Natural killer cell (primary cell): ENCODE measurements around the gene C6orf132. TPM values are rescaled to one million over a fixed set of nuclear protein-coding genes. Genes with fewer than 3 reads are reported as not detected.
A peak's percentile ranks its signal among the peaks of the same experiment; 100 is the strongest.

Source experiments
- ATAC-seq, 3 donors: fragments of 150-1000 bp in 2 of 3; fragments of 200-7000 bp in 1 of 3; cut with Tn5 transposase; 1 replicate in 1 of 3; 2 replicates in 2 of 3; pipeline ENCODE4 v1.10.0; 2021; ENCODE audit warnings: mild to moderate bottlenecking in 2 of 3, moderate library complexity in 2 of 3
- DNase-seq, 2 donors: peaks; one replicate each; pipeline versions ENCODE4 v3.0.0 to v3.0.0-alpha.2; 2013 to 2021; ENCODE audit warnings: mixed read lengths in 1 of 2
- H3K27ac ChIP-seq: one replicate; pipeline ENCODE4 v1.5.1; 2013; ENCODE audit warnings: mild to moderate bottlenecking, low read length
- H3K27me3 ChIP-seq: one replicate; pipeline ENCODE4 v1.6.1; 2013; ENCODE audit warnings: low read length; ENCODE audit not compliant: control insufficient read depth, insufficient read depth
- H3K36me3 ChIP-seq: one replicate; pipeline ENCODE4 v1.6.1; 2013; ENCODE audit warnings: low read length; ENCODE audit not compliant: control insufficient read depth, insufficient read depth
- H3K4me1 ChIP-seq: one replicate; pipeline ENCODE4 v1.6.1; 2013; ENCODE audit warnings: low read length; ENCODE audit not compliant: control insufficient read depth, insufficient read depth
- H3K4me3 ChIP-seq: one replicate; pipeline ENCODE4 v1.5.1; 2013; ENCODE audit warnings: low read length
- H3K9me3 ChIP-seq: one replicate; pipeline ENCODE4 v1.6.1; 2013; ENCODE audit warnings: low read length; ENCODE audit not compliant: control insufficient read depth, insufficient read depth
- H3K27ac Mint-ChIP-seq, 2 donors: one replicate each; pipeline ENCODE4 v1.8.0; 2022; ENCODE audit warnings: mild to moderate bottlenecking in 2 of 2, mixed read lengths in 2 of 2, moderate library complexity in 1 of 2
- H3K27me3 Mint-ChIP-seq, 2 donors: one replicate each; pipeline ENCODE4 v1.8.0; 2022; ENCODE audit warnings: low read depth in 2 of 2, mixed read lengths in 2 of 2
- H3K36me3 Mint-ChIP-seq: one replicate; pipeline ENCODE4 v1.8.0; 2022; ENCODE audit warnings: mixed read lengths
- H3K4me1 Mint-ChIP-seq, 2 donors: one replicate each; pipeline ENCODE4 v1.8.0; 2022; ENCODE audit warnings: mixed read lengths in 2 of 2
- H3K4me3 Mint-ChIP-seq: one replicate; pipeline ENCODE4 v1.8.0; 2022; ENCODE audit warnings: mild to moderate bottlenecking, moderate library complexity, mixed read lengths
- H3K9me3 Mint-ChIP-seq, 2 donors: one replicate each; pipeline ENCODE4 v1.8.0; 2022; ENCODE audit warnings: mixed read lengths in 2 of 2
- CTCF ChIP-seq: fragments of 200-600 bp; IDR thresholded peaks from one replicate; pipeline ENCODE4 v1.8.0; 2022; ENCODE audit warnings: antibody characterized with exemption
- WGBS: methylation state at CpG from one replicate; pipeline ENCODE4 v1.1.7; 2013; ENCODE audit warnings: missing lambda C conversion rate; ENCODE audit not compliant: insufficient coverage; 5-methylcytosine and 5-hydroxymethylcytosine counted together
- intact Hi-C: fragments of 100-400 bp; cut with micrococcal nuclease; formaldehyde crosslinking; loops from one replicate; pipeline ENCODE4 v1.14.2; 2022
- total RNA-seq, 4 donors: library from RNA; stranded (reverse); fragments of 120-200 nt in 1 of 4; gene quantifications; one replicate each; pipeline versions ENCODE4 v1.2.3 to v1.2.4, GENCODE V29; 2013 to 2022

C6orf132 gene
- total RNA-seq, 3 donors from 2014 or later (not counting 1 experiment from before 2014, with no cell fraction given), result 0.05 to 0.15 (median 0.14) TPM

- ATAC-seq, result no peak
- H3K9me3 Mint-ChIP-seq, result no peaks in the 10 kb centered on the region
- no peak overlapping the region for H3K27ac Mint-ChIP-seq
- WGBS, result 90% methylated on average over 4 of the region's 6 CpGs
- H3K36me3 Mint-ChIP-seq, result no peaks in the 10 kb centered on the region
- no peak for TF ChIP-seq CTCF
- no peaks in the 10 kb centered on the region for H3K4me1 ChIP-seq
- intact Hi-C loops, result loop anchor here (5.0 to 10.0 kb wide), 2 partner anchors 91 to 464 kb away; no protein-coding TSS in a partner anchor
- no peaks in the 10 kb centered on the region for H3K36me3 ChIP-seq
- H3K4me3 ChIP-seq, result no peak overlapping the region
- H3K4me3 Mint-ChIP-seq, result no peak overlapping the region
- no peaks in the 10 kb centered on the region for H3K9me3 ChIP-seq
- H3K27me3 Mint-ChIP-seq, result peaks cover 0 to 4% of the 10 kb centered on the region in 2 donors
- DNase-seq, result no peak
- no peak overlapping the region for H3K27ac ChIP-seq
- H3K4me1 Mint-ChIP-seq, result peaks cover 0 to 5% of the 10 kb centered on the region in 2 donors
- H3K27me3 ChIP-seq, result no peaks in the 10 kb centered on the region
Measured at GRCh38 chr6:42168650-42169049, 26.2 kb upstream of the C6orf132 start.

DNA sequence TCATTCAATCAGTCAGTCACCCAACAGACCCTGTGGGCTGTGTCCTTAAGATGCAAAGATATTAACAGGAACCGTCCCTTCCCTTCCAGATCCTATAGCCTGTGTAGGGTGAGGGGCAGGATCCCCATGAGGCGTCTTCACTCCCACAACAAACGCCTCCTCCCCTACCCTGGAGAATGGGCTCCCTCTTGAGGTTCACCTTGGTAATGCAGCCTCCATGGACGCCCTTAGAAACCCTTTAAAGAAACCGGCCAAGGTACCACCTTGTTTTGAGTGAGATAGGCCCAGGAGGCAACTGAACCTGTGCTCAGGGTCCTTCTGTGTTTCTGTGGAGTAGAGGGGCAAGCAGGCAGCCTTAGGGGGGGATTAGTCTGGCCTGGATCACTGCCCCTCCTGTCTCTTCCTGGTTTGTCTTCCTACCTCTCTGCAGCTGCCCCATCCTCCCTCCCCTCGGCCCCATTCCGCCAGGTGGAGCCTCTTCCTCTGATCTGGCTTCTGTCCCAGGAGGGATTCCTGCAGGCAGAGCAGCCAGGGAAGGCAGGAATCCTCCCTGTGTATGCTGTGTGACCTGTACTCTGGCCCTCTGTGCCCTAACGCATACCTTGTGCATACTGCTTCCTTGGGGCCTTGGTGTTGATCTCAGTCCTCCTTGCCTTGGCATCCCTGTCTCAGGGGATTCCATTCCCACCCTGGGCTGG is 24.2 kb upstream of the C6orf132 start:
- Mint-ChIP-seq H3K4me1 (peaks cover 0 to 5% of the 10 kb centered on the region in 2 donors), H3K4me3 (no peak overlapping the region), H3K27ac (no peak overlapping the region), H3K36me3 (no peaks in the 10 kb centered on the region), H3K9me3 (no peaks in the 10 kb centered on the region), H3K27me3 (peaks cover 0 to 7% of the 10 kb centered on the region in 2 donors)
- Histone ChIP-seq H3K27ac (no peak overlapping the region), H3K4me1 (no peaks in the 10 kb centered on the region), H3K4me3 (no peak overlapping the region), H3K9me3 (no peaks in the 10 kb centered on the region), H3K36me3 (no peaks in the 10 kb centered on the region), H3K27me3 (no peaks in the 10 kb centered on the region)
- intact Hi-C loops, result loop anchor here (1.0 to 10.0 kb wide), 5 partner anchors 89 to 563 kb away; partner anchors contain the start of gene PRICKLE4
- TF ChIP-seq CTCF, result peak; percentile 87
- 31% methylated on average over 6 of the region's 8 CpGs for WGBS
- ATAC-seq, result peak; percentile 82 to 98 (median 93)
- DNase-seq, result peak; percentile 65 to 87

- no peaks in the 10 kb centered on the region for H3K9me3 ChIP-seq
- no peak overlapping the region for H3K27ac Mint-ChIP-seq
- H3K27me3 ChIP-seq, result no peaks in the 10 kb centered on the region
- 80% methylated on average over 9 of the region's 9 CpGs for WGBS
- no peak for TF ChIP-seq CTCF
- H3K27ac ChIP-seq, result no peak overlapping the region
- no peak overlapping the region for H3K4me3 Mint-ChIP-seq
- H3K9me3 Mint-ChIP-seq, result no peaks in the 10 kb centered on the region
- peaks cover 0 to 5% of the 10 kb centered on the region in 2 donors for H3K4me1 Mint-ChIP-seq
- H3K36me3 Mint-ChIP-seq, result no peaks in the 10 kb centered on the region
- ATAC-seq (no peak), DNase-seq (no peak)
- peaks cover 7 to 16% of the 10 kb centered on the region in 2 donors for H3K27me3 Mint-ChIP-seq
- intact Hi-C loops, result loop anchor here (5.0 to 10.0 kb wide), 2 partner anchors 88 to 460 kb away; no protein-coding TSS in a partner anchor
- no peaks in the 10 kb centered on the region for H3K4me1 ChIP-seq
- no peak overlapping the region for H3K4me3 ChIP-seq
- H3K36me3 ChIP-seq, result no peaks in the 10 kb centered on the region
Measured at GRCh38 chr6:42165016-42165415, 22.6 kb upstream of the C6orf132 start.
